ENCODE measurements around the gene IL7R.

Gene IL7R

GRCh38 chr5:35856765-35857351 lies at the start of gene IL7R:
TSS of gene IL7R (plus strand) at chr5:35856891. CDS start at chr5:35856978, 87 bp downstream.
- no peak for DNase-seq

- no peak for DNase-seq
These were observed 46.1 kb upstream of the IL7R start for GRCh38 chr5:35810601-35811000.

- peak; percentile 57 for DNase-seq
These were observed 45.5 kb upstream of the IL7R start for GRCh38 chr5:35811108-35811741.

- DNase-seq: no peak
These were observed 43.2 kb upstream of the IL7R start for GRCh38 chr5:35813521-35813920.

GRCh38 chr5:35815089-35815936 lies 41.4 kb upstream of the IL7R start:
- peak; percentile 51 for DNase-seq

- DNase-seq: peak; percentile 51
These were observed 39.7 kb upstream of the IL7R start for GRCh38 chr5:35816881-35817521.

GRCh38 chr5:35819026-35819425 lies 37.7 kb upstream of the IL7R start:
- DNase-seq: no peak

- DNase-seq: no peak
These were observed 37.0 kb upstream of the IL7R start for GRCh38 chr5:35819668-35820067.

GRCh38 chr5:35820735-35821134 lies 36.0 kb upstream of the IL7R start:
- DNase-seq: no peak

- peak; percentile 30 for DNase-seq
These were observed 35.2 kb upstream of the IL7R start for GRCh38 chr5:35821513-35821912.

- DNase-seq: peak; percentile 75
These were observed 34.2 kb upstream of the IL7R start for GRCh38 chr5:35822511-35822910.

- peak; percentile 47 for DNase-seq
These were observed 33.2 kb upstream of the IL7R start for GRCh38 chr5:35823347-35824098.

GRCh38 chr5:35826056-35826455 lies 30.6 kb upstream of the IL7R start:
- DNase-seq: no peak

- peak; percentile 22 for DNase-seq
These were observed 30.1 kb upstream of the IL7R start for GRCh38 chr5:35826554-35826953.

GRCh38 chr5:35828082-35828598 lies 28.6 kb upstream of the IL7R start:
- no peak for DNase-seq

- DNase-seq: peak; percentile 66
These were observed 26.1 kb upstream of the IL7R start for GRCh38 chr5:35830587-35830986.

GRCh38 chr5:35832762-35833161 lies 23.9 kb upstream of the IL7R start:
- no peak for DNase-seq

- no peak for DNase-seq
These were observed 23.5 kb upstream of the IL7R start for GRCh38 chr5:35833224-35833623.

- DNase-seq: no peak
These were observed 20.6 kb upstream of the IL7R start for GRCh38 chr5:35835796-35836742.

GRCh38 chr5:35838370-35839042 lies 18.2 kb upstream of the IL7R start:
- DNase-seq: no peak

GRCh38 chr5:35842856-35843255 lies 13.8 kb upstream of the IL7R start:
- DNase-seq: no peak
